ENCODE data around the gene HADHB.

DNA sequence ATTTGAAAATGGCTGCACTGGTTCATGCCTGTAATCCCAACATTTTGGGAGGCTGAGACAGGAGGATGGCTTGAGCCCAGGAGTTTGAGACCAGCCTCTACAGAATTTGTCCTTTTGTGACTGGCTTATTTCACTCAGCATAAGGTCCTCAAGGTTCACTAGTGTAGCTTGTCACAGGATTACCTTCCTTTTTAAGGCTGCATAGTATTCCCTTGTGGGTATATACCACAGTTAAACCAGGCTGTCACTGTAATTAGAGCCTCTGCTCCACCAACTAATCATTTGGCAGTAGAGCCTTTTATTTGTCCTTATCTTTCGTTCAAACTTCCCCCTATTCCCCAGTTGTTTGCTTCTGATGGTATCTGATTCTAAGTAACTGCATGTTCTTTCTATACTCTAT lies 50.8 kb downstream of the HADHB start:
- TF ChIP-seq, protein P1, sequence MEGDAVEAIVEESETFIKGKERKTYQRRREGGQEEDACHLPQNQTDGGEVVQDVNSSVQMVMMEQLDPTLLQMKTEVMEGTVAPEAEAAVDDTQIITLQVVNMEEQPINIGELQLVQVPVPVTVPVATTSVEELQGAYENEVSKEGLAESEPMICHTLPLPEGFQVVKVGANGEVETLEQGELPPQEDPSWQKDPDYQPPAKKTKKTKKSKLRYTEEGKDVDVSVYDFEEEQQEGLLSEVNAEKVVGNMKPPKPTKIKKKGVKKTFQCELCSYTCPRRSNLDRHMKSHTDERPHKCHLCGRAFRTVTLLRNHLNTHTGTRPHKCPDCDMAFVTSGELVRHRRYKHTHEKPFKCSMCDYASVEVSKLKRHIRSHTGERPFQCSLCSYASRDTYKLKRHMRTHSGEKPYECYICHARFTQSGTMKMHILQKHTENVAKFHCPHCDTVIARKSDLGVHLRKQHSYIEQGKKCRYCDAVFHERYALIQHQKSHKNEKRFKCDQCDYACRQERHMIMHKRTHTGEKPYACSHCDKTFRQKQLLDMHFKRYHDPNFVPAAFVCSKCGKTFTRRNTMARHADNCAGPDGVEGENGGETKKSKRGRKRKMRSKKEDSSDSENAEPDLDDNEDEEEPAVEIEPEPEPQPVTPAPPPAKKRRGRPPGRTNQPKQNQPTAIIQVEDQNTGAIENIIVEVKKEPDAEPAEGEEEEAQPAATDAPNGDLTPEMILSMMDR (IDR thresholded peaks at IDR 0.05; ENCODE audit: insufficient read depth, low read length) = no peak
- no peak for TF ChIP-seq POLR2AphosphoS5 (IDR thresholded peaks at IDR 0.05; ENCODE audit: low read depth)
- TF ChIP-seq, protein P2, sequence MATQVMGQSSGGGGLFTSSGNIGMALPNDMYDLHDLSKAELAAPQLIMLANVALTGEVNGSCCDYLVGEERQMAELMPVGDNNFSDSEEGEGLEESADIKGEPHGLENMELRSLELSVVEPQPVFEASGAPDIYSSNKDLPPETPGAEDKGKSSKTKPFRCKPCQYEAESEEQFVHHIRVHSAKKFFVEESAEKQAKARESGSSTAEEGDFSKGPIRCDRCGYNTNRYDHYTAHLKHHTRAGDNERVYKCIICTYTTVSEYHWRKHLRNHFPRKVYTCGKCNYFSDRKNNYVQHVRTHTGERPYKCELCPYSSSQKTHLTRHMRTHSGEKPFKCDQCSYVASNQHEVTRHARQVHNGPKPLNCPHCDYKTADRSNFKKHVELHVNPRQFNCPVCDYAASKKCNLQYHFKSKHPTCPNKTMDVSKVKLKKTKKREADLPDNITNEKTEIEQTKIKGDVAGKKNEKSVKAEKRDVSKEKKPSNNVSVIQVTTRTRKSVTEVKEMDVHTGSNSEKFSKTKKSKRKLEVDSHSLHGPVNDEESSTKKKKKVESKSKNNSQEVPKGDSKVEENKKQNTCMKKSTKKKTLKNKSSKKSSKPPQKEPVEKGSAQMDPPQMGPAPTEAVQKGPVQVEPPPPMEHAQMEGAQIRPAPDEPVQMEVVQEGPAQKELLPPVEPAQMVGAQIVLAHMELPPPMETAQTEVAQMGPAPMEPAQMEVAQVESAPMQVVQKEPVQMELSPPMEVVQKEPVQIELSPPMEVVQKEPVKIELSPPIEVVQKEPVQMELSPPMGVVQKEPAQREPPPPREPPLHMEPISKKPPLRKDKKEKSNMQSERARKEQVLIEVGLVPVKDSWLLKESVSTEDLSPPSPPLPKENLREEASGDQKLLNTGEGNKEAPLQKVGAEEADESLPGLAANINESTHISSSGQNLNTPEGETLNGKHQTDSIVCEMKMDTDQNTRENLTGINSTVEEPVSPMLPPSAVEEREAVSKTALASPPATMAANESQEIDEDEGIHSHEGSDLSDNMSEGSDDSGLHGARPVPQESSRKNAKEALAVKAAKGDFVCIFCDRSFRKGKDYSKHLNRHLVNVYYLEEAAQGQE (IDR thresholded peaks at IDR 0.05; ENCODE audit: insufficient replicate concordance, low read depth) = no peak
